Kidney tubule cell (primary cell): ENCODE results near the gene NFYC.

ENCODE experiments used
- DNase-seq: peaks from one replicate; pipeline ENCODE4 v3.0.0-alpha.2; 2018; ENCODE audit warnings: low spot score

Gene NFYC

DNA sequence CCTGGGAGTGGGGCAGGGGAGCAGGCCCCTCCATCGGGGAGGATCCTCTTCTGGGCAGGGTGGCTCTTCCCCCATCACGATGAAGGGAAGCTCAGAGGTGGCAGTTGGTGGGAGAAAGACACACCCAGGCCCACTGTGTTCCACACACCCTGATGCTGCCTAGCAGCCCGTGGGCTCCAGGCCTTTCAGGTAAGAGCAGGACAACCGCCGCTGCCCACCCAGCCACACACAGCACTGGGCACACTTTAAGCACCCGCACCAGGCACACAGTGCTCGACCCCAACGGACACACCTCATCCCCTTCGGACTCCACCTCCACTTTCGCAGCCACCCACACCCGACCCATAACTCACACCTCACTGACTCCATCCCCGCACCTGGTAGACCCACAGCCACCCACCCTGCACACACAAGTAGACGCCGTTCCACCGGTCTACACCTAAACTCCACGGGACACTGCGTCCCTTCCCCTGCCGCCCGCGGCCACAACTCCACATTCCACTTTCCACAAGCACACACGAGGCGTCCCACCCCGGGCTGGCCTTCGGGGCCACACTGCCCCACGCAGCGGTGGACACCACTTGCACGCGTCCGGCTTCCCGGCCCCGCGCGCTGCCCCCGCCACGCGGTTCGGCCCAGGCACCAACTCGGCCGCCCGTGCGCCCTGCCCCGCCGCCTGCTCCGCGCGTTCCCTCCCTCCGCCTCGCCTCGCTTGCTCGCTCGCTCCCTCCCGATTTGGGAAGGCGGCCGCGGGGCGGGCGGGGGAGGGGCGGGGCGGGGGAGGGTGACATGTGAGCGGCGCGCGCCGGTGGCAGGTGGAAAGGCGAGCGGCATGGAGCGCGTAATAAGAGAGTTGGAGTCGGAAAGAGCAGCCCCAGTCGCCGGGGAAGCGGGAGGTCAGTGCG is 91.7 kb downstream of the NFYC start, which contains the start of gene KCNQ4:
TSS of gene KCNQ4 (plus strand) at position 787 of the 905 bp plus-strand sequence. CDS start 307 bp downstream, outside the sequence.
- peak; percentile 55 for DNase-seq

DNA sequence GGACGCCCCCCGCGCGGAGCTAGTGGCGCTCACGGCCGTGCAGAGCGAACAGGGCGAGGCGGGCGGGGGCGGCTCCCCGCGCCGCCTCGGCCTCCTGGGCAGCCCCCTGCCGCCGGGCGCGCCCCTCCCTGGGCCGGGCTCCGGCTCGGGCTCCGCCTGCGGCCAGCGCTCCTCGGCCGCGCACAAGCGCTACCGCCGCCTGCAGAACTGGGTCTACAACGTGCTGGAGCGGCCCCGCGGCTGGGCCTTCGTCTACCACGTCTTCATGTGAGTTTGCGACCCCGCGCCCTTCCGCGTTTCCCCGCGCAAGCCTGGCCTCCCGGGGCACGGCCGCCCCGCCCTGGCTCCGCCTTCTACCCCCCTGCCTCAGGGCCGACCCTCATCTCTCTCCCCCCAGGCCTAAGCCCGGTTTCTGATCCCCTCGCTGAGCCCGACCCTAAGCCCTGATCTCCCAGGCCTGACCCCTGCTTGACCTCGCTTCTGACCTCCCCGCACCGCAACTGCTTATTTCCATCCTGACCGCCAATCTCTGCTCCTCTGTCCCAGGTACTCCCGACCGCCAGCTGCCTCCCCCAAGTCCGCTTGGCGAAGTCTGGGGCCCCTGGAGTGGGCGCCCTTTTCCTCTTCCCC is 92.8 kb downstream of the NFYC start:
- DNase-seq: peak; percentile 10

DNA sequence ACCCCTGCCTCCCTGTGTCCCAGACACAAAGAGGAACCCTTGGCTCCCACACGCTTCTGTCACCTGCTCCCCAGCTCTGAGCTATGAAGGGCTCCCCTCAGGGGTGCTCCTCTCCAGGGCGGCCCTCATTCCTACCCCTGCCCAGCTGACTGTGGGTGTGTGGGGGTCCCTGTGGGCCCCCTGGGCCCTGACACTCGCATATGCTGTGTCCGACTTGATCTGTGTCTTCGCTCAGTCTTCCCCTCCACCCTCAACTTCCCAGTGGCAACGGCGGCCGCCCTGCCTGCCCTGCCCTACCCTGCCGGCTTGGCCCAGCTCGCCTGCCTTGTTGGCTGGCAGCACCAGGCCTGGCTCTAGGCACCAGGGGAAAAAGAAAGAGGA is 93.3 kb downstream of the NFYC start:
- DNase-seq: no peak

GRCh38 chr1:40785446-40785845 is 93.9 kb downstream of the NFYC start:
- no peak for DNase-seq

DNA sequence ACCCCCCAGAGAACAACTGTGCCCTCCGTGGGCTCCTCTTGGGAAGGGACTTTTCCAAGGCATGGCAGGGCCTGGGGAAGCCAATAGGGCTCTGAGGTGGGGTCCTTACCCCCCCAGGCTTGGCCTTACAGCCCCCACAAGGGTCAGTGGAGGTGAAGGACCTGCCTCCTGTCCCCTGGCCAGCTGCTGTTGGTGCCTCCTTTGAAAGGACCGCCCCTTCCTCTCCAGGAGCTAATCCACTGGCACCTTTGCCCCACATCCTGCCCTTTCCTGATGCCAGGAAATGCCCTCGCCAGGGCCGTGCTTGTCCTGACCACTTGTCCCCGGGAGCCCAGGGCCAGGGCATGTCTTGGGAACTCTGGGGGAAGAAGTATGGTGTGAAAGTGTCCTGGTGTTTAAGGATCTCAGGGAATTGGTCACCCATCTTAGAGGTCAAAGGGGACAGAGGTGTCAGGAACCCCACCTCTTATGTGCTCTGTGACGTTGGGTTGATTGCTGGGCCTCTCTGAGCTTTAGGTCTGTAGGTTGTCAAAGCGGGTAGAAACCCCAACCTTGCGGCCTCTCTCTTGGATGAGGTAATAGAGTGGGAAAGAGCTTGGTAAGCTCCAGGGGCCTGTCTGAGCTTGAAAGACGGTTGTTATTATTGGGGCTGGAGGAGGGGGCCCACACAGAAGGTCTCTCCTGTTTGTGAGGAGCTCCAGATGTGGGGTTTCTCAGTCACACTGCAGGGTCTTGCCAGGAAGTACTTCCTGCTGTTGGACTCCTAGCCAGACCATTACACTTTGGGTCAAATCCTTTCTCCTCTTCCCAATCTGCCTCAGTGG is 94.9 kb downstream of the NFYC start:
- no peak for DNase-seq

DNA sequence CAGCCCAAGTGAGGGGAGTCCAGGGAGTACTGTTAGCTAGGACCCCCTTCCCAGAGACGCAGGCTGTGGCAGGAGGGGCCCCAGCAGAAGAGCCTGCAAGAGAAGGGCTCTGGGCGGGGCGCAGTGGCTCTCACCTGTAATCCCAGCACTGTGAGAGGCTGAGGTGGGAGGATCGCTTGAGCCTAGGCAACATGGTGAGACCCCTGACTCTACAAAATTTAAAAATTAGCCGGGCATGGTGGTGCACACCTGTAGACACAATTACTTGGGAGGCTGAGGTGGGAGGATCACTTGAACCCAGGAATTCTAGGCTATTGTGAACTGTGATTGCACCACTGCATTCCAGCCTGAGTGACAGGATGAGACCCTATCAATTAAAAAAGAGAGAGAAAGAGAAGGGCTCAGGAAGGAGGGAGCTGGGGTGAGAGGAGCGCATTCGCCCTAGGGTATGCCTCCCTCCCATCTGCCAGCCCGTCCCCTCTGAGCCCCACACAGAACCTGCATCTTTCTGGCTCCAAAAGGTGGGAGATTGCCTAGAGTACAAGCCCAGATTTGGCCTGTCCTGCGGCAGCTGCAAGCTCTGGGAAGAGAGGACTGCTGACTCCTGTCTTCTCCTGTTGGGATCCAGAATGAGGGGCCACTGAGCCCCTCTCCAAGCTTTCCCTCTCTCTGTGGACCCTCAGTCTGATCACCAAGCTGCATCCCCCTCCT is 95.6 kb downstream of the NFYC start:
- DNase-seq: no peak

- DNase-seq: no peak
Observed at GRCh38 chr1:40787737-40788560, 96.4 kb downstream of the NFYC start.

DNA sequence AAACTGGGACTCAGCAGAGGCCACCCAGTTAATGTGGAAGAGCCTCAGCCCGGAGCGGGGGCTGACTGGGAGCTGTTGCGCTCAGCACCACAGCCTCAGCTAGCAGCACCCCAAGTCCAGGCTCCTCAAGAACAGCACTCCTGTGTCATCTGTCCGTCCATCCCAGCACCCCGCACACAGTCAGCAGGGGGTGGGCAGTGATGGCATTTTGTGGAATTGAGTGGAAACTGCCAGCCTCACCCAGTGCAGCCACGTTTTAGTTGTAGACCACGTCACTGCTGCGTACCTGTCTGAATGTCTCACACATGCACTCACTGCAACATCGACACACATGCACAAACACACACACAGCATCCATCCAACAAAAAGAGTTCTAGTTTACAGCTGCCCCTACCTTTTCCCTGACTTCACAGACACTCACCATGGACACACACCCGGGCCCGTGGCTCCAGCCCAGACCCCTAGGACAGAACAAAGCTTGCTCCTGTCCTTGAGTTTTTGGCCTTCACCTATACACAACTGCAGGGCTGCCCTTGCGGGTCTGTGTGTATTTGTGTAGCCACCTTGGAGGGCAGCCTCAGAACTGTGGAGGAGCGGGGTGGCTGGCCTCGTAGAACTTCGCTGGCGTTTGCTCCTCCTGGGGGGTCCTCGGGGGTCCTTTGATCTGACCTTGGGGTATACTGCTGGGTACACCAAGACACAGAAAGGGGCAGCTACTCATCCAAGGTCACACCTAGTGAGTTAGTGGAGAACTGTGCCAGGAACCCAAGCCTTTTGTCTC is 97.2 kb downstream of the NFYC start:
- no peak for DNase-seq

DNA sequence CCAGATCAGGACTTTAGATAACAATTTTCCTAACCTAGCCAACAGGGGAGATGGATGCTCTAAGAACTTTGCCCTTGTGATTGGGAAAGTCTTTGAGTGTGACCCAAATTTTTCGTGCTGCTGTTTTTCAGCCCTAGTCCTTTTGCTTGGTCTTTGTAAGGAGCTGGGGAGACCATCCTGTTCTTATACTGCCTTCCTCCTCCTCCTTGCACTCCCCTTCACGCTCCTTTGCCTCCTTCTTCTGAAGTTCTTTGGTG is 97.8 kb downstream of the NFYC start:
- DNase-seq: no peak

DNA sequence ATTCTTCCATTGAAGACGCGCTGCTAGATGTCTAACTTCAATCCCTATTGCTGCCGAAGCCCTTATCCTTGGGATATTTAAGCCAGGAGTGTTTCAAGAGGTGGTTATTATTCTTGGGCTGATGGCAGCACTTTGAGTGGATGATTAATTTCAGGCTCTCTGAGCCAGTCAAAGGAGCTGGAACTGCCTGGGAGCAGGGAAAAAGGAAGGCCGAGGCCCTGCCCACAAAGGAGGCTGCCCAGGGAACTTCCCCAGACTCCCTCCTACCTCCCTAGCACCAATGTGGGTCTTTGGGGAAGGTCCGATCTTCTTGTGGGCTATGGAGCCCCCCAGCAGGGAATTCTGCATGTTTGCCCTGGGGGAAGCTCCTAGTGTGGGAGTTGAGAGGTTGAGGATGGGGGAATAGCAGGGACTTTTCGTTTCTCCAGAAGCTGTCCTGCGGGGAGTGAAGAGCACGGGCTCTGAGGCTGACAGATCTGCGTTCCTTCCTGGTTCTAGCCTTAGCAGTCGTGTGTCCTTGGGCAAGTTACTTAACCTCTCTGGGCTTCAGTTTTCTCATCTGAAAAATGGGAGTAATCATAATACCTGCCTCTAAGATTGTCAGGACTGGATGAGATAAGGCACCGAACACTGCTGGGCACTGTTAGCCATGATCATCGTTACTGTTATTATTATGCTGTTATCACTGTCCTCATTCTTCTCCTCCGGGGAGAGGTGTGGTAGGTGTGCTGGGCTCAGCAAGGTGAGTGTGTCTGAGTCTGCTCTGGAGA is 98.3 kb downstream of the NFYC start:
- peak; percentile 35 for DNase-seq

GRCh38 chr1:40792036-40792435 is 100.5 kb downstream of the NFYC start:
- no peak for DNase-seq

GRCh38 chr1:40793617-40794016 is 102.1 kb downstream of the NFYC start:
- DNase-seq: no peak

DNA sequence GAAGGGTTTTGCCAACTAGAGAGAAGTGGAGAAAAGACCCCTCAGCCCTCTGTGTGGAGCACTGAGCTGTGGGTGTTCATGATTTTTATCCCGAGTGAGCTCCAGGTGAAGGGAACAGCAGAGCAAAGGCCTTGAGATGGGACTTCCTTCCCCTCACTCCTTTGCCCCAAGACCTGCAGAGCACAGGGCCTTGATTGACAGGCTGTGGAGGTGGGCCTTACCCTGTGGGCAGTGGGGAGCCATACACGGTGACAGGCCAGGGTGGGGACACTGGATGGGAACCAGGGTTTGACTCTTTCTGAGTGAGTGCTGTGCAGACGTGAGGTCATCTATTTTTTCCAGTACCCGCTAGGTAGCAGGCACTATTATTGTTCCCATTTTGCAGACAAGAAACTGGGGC is 102.5 kb downstream of the NFYC start:
- no peak for DNase-seq

GRCh38 chr1:40794974-40795715 is 103.6 kb downstream of the NFYC start:
- no peak for DNase-seq

- no peak for DNase-seq
Observed at GRCh38 chr1:40795811-40796586, 104.5 kb downstream of the NFYC start.

DNA sequence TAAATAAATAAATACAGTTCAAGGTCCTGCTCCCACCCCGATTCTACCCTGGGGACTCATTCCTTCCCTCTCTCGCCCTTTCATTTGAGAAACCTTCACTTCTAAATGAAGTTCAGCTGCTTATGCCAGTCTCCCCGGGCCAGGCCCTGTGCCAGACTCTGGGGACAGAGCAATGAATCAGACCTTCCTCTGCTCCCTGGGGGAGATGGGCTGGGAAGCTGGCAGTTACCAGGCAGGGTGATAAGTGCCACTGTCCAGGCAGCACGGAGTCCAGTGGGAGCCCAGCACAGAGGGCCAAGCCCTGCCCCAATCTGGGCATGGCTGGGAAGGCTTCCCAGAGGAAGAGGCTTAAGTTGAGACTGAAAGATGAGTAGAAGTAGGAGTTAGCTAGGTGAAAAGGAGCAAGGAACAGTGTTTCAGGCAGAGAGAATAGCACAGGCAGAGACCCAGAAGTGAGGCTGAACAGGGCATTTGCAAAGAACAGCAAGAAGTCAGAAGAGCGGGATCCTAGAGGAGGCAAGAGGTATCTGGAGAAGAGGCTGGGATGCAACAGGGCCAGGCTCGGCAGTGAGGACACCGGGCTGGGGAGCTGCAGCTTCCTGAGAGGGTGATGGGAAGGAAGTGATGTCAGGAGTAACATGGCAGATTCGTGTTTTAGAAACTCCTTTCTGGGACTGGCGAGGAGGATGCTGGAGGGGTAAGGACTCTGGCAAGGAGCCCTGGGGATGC is 105.6 kb downstream of the NFYC start:
- DNase-seq: peak; percentile 51

DNA sequence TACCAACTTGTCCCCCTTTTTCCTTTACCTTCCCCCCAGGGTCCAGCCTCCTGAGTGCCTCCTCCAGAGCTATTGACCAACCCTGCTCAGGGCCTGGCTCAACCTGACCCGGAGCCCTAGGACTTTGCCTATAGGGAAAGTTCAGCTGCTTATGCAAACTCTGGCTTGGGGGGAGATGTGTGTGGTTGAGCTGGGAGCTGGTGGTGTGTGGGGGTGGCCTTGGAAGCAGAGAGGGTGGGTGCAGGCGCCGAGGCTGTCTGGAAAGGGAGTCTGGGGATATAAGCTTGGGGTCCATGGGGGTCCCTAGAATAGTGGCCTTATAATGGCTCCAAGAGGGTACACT is 106.1 kb downstream of the NFYC start:
- DNase-seq: no peak
